ENCODE results near the gene PLB1.

Gene PLB1, protein sequence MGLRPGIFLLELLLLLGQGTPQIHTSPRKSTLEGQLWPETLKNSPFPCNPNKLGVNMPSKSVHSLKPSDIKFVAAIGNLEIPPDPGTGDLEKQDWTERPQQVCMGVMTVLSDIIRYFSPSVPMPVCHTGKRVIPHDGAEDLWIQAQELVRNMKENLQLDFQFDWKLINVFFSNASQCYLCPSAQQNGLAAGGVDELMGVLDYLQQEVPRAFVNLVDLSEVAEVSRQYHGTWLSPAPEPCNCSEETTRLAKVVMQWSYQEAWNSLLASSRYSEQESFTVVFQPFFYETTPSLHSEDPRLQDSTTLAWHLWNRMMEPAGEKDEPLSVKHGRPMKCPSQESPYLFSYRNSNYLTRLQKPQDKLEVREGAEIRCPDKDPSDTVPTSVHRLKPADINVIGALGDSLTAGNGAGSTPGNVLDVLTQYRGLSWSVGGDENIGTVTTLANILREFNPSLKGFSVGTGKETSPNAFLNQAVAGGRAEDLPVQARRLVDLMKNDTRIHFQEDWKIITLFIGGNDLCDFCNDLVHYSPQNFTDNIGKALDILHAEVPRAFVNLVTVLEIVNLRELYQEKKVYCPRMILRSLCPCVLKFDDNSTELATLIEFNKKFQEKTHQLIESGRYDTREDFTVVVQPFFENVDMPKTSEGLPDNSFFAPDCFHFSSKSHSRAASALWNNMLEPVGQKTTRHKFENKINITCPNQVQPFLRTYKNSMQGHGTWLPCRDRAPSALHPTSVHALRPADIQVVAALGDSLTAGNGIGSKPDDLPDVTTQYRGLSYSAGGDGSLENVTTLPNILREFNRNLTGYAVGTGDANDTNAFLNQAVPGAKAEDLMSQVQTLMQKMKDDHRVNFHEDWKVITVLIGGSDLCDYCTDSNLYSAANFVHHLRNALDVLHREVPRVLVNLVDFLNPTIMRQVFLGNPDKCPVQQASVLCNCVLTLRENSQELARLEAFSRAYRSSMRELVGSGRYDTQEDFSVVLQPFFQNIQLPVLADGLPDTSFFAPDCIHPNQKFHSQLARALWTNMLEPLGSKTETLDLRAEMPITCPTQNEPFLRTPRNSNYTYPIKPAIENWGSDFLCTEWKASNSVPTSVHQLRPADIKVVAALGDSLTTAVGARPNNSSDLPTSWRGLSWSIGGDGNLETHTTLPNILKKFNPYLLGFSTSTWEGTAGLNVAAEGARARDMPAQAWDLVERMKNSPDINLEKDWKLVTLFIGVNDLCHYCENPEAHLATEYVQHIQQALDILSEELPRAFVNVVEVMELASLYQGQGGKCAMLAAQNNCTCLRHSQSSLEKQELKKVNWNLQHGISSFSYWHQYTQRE (N-terminal part only)

DNA sequence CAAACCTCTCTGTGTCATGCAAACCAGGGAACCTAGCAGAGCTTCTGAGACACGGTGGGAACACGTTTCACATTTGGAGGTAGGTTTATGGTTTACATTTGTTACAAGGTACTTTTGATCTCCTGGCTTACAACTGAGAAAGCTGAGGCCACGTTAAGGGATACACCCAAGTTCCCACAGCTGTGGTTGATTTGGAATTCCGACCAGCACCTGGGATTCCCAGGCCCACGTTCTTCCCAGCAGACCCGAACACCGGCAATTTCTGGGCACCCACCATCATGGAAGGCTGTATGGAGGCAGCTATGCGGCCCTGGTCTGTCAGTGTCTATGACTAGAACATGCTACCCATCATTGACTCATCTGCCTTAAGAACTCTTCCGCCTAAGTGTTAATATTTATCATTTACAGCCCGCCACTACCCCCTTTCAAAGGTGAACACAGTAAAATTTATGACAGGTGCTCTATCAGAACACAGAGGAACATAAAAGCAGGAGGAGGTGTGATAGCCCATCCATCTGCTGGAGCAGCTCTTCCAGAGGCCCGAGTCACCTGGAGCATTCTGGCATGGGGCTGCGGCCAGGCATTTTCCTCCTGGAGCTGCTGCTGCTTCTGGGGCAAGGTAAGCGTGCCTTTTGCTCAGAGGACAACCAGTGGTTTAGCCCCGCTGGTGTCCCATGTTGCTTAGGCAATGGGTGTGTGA is at the start of gene PLB1:
Gene PLB1, plus strand, starts transcription at position 510 of the 700 bp plus-strand sequence. Its CDS starts 55 bp downstream, at position 565.
- DNase-seq = no peak

DNA sequence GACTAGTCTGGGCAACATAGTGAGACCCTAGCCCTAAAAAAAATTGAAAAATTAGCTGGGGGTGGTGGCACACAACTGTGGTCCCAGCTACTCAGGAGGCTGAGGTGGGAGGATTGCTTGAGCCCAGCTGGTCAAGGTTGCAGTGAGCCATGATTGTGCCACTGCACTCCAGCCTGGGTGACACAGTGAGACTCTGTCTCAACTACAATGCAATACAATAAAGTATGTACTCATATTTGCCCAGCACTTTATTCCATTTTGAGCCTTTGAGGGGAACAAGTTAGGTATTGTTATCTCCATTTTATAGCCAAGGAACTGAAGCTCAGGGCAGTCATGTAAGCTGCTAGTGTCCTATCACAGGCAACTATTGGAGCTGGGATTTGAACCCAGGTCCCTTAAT is 49.3 kb upstream of the PLB1 start:
- no peak for DNase-seq

GRCh38 chr2:28447086-28447485 is 48.8 kb upstream of the PLB1 start:
- no peak for DNase-seq

DNA sequence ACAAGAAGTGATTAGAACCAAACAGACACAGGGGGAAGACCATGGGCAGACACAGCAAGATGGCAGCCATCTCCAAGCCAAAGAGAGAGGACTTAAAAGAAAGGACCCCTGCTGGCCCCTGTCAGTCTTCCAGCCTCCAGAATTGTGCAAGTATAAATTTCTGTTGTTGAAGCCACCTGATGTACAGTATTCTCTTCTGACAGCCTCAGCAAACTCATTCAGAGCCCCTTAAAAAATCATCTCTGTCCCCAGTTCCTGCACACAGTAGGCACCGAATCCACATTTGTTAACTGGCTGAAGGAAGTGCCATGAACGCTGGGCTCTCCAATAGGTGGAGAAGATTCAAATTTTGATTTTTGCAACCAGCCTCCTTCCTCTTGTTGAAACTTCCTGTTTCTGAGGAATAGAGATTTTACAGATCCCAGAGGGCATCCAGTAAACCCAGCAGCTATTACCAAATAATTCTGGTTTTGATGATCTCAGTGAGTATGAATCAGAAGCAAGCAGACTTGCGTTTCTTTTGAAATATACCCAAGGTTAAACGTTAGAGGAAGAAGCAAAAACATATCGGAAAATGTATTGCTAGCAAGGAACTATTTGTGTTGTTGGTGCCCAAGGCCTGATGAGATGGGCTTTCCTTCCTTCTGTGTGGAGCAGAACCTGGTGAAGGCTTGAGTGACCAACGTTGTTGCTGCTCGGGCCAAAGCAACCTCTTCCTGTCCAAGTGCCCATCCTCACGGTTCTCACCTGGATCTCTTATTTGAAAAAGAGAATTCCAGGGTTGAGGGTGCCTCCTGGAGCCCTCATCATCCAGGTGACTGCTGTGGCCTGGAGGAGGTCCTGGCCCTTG is 47.7 kb upstream of the PLB1 start:
- DNase-seq = no peak

DNA sequence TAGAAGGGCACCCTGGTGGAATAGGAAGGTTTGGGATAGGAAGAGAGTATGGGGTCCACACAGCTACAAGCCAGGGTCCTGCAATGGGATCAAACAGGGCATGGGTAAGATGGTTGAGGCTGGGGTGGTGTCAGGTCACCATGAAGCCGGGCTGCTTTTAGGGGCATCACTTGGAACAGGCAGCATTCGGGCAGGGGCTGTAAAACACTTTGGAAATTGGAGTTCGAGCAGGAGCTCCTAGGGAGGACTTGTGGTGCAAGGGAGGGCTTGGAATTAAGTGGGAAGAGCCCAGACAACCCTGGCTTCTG is 47.1 kb upstream of the PLB1 start:
- DNase-seq = no peak

DNA sequence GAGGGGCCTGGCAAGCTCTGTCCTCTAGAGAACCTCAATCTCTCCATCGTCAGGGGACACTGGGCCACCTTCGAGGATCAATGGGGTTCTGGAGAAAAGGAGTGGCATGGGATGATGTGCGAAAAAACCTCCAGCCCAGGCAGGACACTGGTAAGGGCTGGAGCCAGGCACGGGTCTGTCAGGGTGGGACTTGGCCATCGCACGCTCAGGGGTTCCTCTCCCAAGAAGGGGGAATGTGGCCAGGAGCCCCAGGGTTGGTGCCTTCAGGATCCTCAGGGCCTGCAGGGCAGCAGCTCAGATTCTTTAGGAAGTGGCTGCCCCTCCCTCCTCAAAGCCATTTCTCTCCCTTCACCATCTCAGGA is 46.8 kb upstream of the PLB1 start:
- no peak for DNase-seq

DNA sequence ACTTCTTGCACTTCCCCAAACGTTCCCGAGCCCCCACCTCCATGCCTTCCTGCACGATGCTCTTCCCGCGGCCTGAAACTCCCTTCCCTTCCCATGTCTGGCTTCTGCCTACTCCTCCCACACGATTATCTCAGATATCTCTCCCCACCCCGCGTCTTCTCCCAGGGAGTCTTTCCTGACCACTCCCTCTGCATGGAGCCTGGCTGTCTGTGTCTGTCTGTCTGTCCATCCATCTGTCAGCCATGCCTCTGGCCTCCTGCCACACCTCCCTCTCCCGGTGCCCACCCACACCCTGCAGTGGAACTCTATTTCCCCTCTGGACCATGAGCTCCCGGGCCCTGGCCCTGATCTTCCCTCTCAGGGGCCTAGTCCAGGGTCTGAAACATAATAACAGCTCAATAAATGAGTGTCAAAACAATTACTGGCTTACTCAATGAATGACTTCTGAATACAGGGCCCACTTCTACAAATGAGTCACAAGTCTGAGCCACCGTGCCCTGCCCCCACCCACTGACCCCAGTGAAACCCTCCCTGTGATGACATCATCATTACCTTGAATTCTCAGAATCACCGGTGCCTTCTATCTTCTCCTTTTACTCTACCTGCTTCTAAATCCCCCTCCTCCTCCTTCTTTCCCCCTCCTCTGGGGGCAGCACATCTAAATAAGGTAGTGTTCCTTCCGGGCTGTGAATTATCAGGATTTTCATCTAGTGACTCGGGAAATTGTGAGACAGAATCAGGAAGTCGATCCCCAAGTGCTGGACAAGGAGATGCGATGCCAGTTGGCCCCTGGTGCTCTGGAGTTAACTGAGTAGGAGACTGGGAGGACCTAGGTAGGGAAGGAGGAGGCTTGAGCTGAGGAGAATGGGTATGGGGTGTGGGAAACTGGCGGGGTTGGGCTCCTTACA is 46.1 kb upstream of the PLB1 start:
- no peak for DNase-seq

- no peak for DNase-seq
These were observed 44.8 kb upstream of the PLB1 start for GRCh38 chr2:28450901-28451565.

DNA sequence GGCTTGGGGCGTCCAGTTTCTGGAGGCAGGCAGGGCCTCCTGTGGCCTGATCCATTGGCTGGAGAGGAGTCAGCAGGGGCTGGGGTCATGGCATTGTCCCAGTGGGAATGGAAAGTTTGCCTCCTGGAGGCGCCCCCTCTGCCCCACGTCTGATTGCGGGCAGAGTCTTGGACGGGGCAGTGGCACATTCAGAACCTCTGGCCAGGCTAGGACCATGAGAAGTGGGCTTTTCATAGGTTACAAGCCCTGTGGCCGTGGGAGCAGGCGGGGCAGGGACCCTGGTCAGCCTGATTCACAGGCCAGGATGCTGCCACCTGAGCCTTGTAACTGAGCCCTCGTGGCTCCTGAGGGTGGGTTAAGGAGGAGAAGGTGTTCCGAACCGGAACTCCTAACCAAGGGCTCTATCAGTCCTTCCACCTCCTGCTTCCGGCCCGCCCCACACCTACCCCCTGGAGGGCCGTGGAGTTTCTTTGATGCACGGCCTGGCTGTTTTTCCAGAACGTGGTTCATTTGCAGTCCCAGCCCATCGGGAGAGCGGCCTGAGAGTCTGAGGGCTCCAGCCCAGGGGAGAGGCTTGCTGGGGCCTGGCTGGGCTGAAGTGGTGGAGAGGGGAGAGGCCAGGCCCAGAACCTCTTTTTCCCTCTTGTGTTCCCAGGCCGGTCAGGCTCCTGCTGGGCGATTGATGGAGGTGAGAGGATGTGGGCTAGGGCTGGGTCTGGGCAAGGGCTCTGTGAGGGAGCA is 43.9 kb upstream of the PLB1 start:
- no peak for DNase-seq

DNA sequence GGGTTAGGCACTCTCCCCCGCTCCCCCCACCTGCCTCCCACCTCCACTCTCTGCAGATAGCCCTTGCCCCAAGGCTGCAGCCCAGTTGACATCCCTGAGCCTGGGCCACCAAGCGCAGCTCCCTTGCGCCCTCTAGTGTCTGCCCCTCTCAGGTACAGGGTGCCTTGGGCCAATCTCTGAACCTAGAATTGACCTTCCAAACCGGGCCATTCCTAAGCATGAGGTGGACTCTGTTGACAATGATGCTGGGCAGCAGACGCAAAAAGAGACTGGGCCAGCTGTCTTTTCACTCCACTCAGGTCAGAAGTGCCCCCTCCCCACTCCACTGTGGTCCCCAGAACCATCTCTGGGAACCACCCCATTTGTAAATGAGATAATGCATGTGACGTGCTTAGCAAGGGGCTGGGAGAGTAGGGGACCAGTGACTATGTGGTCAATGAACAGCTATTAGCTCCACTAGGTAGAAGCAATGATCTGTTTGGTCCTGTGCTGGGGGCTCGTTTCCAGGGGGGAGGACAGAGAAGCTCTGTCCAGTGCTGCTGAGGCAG is 43.3 kb upstream of the PLB1 start:
- DNase-seq = peak; percentile 46

DNA sequence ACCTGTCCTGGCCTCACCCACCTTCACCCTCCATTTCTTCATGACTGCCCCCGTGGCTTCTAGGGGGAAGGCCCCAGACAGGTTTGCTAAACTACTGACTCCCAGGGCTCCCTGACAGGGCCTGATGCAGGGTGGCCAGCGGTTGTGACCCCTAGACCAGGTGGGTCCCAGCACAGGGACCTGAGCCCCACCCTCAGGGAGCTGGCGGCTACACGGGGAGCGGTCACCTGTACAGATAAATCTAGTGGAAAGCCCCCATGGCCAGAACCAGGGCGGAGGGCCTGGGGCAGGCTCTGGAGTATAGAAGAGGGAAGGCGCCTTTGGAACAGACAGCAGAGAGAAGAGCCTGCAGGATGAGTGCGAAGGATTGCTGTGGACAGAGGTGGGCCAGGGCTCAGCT is 42.5 kb upstream of the PLB1 start:
- DNase-seq = no peak

GRCh38 chr2:28454016-28454930 is 41.6 kb upstream of the PLB1 start:
- no peak for DNase-seq

GRCh38 chr2:28457237-28457636 is 38.6 kb upstream of the PLB1 start:
- no peak for DNase-seq

DNA sequence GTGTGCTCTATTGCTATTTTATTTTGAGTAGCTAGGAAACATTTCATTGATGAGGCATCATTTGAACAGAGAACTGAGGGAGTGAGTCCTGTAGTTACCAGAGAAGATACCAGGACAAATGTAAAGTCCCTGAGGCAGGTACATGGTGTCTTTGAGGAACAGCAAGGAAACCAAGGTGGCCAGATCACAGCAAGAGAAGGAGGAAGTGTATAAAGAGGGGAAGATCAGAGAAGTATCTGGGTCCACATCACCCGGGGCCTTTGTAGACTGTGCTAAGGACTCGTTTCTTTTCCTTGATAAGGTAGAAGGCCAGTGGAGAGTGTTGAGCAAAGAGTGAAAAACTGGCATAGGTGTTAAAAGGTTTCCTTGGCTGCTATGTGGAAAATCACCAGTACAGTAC is 34.8 kb upstream of the PLB1 start:
- DNase-seq = no peak

DNA sequence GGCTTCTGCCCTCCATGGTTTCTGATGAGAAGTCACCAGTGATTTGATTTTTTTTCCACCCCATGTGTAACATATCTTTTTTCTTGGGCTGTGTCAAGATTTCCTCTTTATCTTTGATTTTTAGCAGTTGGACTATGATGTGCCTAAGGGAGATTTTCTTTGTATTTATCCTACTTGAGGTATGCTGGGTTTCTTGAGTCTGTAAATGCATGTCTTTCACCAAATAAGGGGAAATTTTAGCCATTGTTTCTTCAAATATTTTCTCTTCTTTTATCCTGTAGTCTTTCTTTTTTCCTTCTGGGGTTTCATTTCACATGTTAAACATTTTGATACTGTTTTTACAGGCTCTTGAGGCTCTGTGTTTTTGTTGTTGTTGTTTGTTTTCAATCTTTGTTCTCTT is 33.7 kb upstream of the PLB1 start:
- no peak for DNase-seq

DNA sequence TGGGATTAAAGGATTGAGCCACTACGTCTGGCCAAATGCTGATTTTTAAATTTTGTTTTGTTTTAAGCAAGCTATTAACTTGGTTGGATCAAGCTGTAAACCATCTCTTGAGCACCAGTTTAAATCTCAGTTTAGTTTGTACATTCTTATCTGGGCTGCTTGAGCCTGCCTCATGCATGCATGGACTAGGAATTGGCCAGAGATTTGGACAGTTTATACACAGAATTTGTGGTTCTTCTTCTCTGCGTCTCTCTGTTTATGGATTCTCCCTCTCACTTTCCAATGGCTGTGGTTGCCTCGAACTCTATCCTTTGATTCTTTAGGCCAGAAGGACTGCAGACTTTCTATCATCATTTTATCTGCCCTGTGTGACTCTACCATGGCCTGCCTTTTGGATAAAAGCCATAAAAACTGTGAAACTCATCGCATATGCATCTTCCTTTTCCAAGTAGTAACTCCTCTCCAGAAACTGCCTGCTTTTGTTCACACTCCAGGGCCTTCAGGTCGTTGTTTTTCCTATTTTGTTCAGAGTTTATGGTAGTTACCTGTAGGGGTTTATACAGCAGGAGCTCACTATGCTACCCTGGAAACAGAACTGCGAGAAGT is 32.5 kb upstream of the PLB1 start:
- DNase-seq = no peak

- DNase-seq = no peak
These were observed 32.0 kb upstream of the PLB1 start for GRCh38 chr2:28463893-28464292.

All from right hindlimb (tissue), 1 donor.